SU-DHL-6 (cell line): Measurements from ENCODE around the gene TYRO3.
"Not testable (repeated sequence)": the region's sequence is repeated elsewhere in the genome, so short reads cannot be mapped to it uniquely, and the experiment has no call there.

Source experiments
- H2AFZ ChIP-seq: fragments of 200-600 bp; sonication (generic); 2 replicates; pipeline ENCODE4 v1.6.1; 2014; ENCODE audit warnings: low read depth, mild to moderate bottlenecking, moderate library complexity, mixed read lengths, antibody characterized with exemption, low read length; ENCODE audit not compliant: severe bottlenecking
- H3F3A ChIP-seq: fragments of 200-600 bp; shearing (Covaris generic); 2 replicates; pipeline ENCODE4 v1.6.0; 2016; ENCODE audit warnings: antibody characterized with exemption, mild to moderate bottlenecking; ENCODE audit not compliant: insufficient read depth
- H3K27ac ChIP-seq: fragments of 200-600 bp; sonication (generic); 2 replicates; pipeline ENCODE4 v1.5.1; 2016; ENCODE audit warnings: low read depth, mild to moderate bottlenecking, low read length, moderate library complexity, mixed read lengths
- H3K27me3 ChIP-seq: fragments of 200-600 bp; sonication (generic), shearing (Covaris generic); 2 replicates; pipeline ENCODE4 v1.6.0; 2014; ENCODE audit warnings: mild to moderate bottlenecking, low read length
- H3K36me3 ChIP-seq: fragments of 200-600 bp; sonication (generic); 2 replicates; pipeline ENCODE4 v1.6.1; 2014; ENCODE audit warnings: mild to moderate bottlenecking, low read length, mixed read lengths
- H3K4me2 ChIP-seq: fragments of 300-600, 200-600 bp; shearing (Covaris generic), sonication (generic); 2 replicates; pipeline ENCODE4 v1.6.0; 2014; ENCODE audit warnings: low read length, low read depth, mild to moderate bottlenecking; ENCODE audit not compliant: poor library complexity, severe bottlenecking
- H3K4me3 ChIP-seq: fragments of 200-600 bp; sonication (generic); 2 replicates; pipeline ENCODE4 v1.5.1; 2014; ENCODE audit warnings: antibody characterized with exemption, low read length, mild to moderate bottlenecking, mixed read lengths; ENCODE audit not compliant: insufficient read depth, poor library complexity, severe bottlenecking
- H3K79me2 ChIP-seq: fragments of 200-600 bp; sonication (generic); 2 replicates; pipeline ENCODE4 v1.6.1; 2014; ENCODE audit warnings: mild to moderate bottlenecking, low read length, moderate library complexity; ENCODE audit not compliant: insufficient read depth
- H3K9ac ChIP-seq: fragments of 200-600 bp; sonication (generic); 2 replicates; pipeline ENCODE4 v1.7.0; 2014; ENCODE audit warnings: mild to moderate bottlenecking, low read length
- H3K9me2 ChIP-seq: fragments of 200-600 bp; sonication (generic); replicated peaks from 2 replicates; pipeline ENCODE4 v1.6.1; 2014; ENCODE audit warnings: low read length; ENCODE audit not compliant: insufficient read depth
- H3K9me3 ChIP-seq: fragments of 200-600 bp; sonication (generic); 2 replicates; pipeline ENCODE4 v1.6.1; 2014; ENCODE audit warnings: low read length, mixed read lengths; ENCODE audit not compliant: insufficient read depth
- H4K20me1 ChIP-seq: fragments of 200-600 bp; sonication (generic); 2 replicates; pipeline ENCODE4 v1.6.1; 2014; ENCODE audit warnings: low read depth, mild to moderate bottlenecking, antibody characterized with exemption, low read length, moderate library complexity, mixed read lengths
- EZH2phosphoT487 ChIP-seq: fragments of 200-600 bp; sonication (generic), shearing (Covaris generic); conservative IDR thresholded peaks from 2 replicates; pipeline ENCODE4 v1.6.1; 2018; ENCODE audit warnings: mild to moderate bottlenecking, antibody characterized with exemption, low read length, moderate library complexity, mixed read lengths
- TF ChIP-seq, protein P1 (sequence below): fragments of 200-600 bp; sonication (generic); IDR thresholded peaks from one replicate; pipeline ENCODE4 v1.5.1; 2017; ENCODE audit warnings: antibody characterized with exemption, mild to moderate bottlenecking, low read length, moderate library complexity; ENCODE audit not compliant: insufficient read depth, poor library complexity, severe bottlenecking

The TYRO3 gene

DNA sequence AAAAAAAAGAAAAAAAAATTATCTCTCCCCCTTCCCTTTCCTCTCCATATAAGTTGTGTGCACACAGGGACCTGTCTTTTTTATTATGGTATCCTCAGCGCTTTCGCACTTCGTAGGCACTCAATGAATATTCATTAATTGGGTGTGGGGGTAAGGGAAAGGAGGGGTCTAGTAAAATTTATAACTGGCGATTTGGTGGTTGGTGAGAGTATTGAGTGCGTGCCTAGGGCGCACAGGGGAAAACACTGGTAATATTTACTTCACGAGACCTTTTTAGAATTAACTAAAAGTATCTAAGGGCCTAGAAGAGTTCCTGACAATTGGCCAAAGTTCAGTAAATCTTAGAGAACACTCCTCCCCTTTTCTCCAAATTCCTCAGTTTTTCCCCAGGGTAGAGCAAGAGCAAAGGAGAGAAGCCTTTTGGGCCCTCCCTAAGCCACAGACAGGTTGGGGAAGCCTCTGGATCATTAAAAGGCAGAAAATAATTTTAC is 25.7 kb downstream of the TYRO3 start:
- H3K9ac ChIP-seq: no peak overlapping the region
- H4K20me1 ChIP-seq: no peaks in the 10 kb centered on the region
- no peaks in the 10 kb centered on the region for H3F3A ChIP-seq
- H3K9me2 ChIP-seq: no peaks in the 10 kb centered on the region
- no peaks in the 10 kb centered on the region for H3K79me2 ChIP-seq
- no peaks in the 10 kb centered on the region for H3K9me3 ChIP-seq
- no peak overlapping the region for H3K27ac ChIP-seq
- no peaks in the 10 kb centered on the region for H3K27me3 ChIP-seq
- no peak overlapping the region for H3K4me3 ChIP-seq
- H3K4me2 ChIP-seq: no peak overlapping the region
- no peak overlapping the region for H2AFZ ChIP-seq
- TF ChIP-seq EZH2phosphoT487: no peak
- TF ChIP-seq, protein P1, sequence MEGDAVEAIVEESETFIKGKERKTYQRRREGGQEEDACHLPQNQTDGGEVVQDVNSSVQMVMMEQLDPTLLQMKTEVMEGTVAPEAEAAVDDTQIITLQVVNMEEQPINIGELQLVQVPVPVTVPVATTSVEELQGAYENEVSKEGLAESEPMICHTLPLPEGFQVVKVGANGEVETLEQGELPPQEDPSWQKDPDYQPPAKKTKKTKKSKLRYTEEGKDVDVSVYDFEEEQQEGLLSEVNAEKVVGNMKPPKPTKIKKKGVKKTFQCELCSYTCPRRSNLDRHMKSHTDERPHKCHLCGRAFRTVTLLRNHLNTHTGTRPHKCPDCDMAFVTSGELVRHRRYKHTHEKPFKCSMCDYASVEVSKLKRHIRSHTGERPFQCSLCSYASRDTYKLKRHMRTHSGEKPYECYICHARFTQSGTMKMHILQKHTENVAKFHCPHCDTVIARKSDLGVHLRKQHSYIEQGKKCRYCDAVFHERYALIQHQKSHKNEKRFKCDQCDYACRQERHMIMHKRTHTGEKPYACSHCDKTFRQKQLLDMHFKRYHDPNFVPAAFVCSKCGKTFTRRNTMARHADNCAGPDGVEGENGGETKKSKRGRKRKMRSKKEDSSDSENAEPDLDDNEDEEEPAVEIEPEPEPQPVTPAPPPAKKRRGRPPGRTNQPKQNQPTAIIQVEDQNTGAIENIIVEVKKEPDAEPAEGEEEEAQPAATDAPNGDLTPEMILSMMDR: no peak
- no peaks in the 10 kb centered on the region for H3K36me3 ChIP-seq

DNA sequence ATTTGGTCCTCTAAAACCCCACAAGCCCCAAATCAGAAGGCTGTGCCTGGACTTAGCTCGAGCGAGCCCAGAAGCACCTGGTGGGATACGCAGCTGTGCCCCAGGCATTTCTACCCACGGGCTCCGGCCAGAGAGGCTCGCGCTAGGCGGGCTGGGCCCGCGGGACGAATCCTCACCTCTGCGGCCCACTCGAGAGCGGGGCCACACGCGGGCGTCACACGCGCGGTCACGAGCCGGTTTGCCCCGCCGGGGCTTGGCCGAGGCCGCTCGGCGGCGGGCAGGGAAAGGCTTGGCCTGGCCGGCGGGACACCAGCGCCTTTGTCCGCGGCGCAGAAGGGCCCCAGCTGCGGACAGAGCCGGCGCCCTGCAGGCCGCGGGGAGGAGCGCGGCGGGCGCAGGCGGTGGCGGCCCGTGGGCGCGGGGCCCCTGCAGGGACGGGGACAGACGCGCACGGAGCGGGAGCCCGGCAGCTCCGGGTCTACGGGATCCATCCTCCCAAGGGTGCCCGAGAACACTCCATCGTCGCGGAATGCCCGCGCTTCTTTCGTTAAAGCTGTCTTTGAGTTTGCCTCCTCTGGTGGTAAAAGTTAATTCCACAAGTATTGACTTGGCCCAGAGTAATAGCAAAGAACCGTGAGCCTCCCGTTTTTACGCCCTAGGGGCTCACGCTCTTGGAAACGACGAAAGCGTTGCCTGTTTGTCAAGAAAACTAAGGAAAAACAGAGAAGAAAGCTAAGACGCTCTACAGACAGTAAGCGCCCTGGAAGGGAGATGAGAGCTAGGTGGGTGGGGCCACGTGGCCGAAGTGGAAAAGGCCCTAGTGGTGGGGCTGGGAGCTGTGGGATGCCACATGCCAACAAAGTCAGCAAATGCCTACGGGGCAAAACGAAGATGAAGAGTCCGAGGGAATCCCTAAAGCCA is 26.4 kb downstream of the TYRO3 start:
- H3K4me3 ChIP-seq: no peak overlapping the region
- H3K9me2 ChIP-seq: no peaks in the 10 kb centered on the region
- no peak overlapping the region for H3K9ac ChIP-seq
- no peak overlapping the region for H3K27ac ChIP-seq
- H3K27me3 ChIP-seq: no peaks in the 10 kb centered on the region
- H3F3A ChIP-seq: no peaks in the 10 kb centered on the region
- no peak overlapping the region for H2AFZ ChIP-seq
- H3K36me3 ChIP-seq: no peaks in the 10 kb centered on the region
- H3K9me3 ChIP-seq: no peaks in the 10 kb centered on the region
- no peak for TF ChIP-seq EZH2phosphoT487
- TF ChIP-seq, protein P1: no peak
- H3K79me2 ChIP-seq: no peaks in the 10 kb centered on the region
- no peaks in the 10 kb centered on the region for H4K20me1 ChIP-seq
- no peak overlapping the region for H3K4me2 ChIP-seq

DNA sequence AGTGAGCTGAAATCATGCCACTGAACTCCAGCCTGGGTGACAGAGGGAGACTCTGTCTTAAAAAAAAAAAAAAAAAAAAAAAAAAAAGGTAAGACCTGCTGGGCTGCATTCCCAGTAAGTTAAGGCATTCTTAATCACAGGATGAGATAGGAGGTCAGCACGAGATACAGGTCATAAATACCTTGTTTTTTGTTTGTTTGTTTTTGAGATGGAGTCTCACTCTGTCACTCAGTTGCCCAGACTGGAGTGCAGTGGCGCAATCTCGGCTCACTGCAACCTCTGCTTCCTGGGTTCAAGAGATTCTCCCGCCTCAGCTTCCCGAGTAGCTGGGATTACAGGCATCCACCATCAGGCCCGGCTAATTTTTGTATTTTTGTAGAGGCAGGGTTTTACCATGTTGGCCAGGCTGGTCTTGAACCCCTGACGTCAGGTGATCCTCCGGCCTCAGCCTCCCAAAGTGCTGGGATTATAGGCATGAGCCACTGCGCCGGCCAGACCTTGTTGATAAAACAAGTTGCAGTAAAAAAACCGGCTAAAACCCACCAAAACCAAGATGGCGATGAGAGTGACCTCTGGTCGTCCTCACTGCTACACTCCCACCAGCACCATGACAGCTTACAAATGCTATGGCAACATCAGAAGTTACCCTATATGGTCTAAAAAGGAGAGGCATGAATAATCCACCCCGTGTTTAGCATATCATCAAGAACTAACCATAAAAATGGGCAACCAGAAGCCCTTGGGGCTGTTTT is 27.7 kb downstream of the TYRO3 start:
- not testable (repeated sequence) for H3K27ac ChIP-seq, H3K79me2 ChIP-seq, H4K20me1 ChIP-seq, H3K4me2 ChIP-seq, H3F3A ChIP-seq, H3K9me2 ChIP-seq, H3K9ac ChIP-seq, H3K27me3 ChIP-seq, H2AFZ ChIP-seq, H3K4me3 ChIP-seq, H3K36me3 ChIP-seq, H3K9me3 ChIP-seq

DNA sequence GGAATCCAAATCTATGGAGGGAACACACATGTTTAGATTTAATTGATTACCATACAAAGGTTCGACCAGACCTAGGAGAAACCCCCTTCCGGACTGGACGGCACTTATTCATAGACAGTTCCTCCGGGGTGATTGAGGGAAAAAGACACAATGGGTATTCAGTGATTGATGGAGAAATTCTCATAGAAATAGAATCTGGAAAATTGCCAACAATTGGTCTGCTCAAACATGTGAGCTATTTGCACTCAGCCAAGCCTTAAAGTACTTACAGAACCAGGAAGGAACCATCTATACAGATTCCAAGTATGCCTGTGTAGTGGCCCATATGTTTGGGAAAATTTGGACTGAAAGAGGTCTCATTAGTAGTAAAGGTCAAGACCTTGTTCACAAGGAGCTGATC is 30.0 kb downstream of the TYRO3 start:
- H4K20me1 ChIP-seq, H3F3A ChIP-seq, H3K4me2 ChIP-seq, H2AFZ ChIP-seq, H3K27me3 ChIP-seq, H3K36me3 ChIP-seq, H3K4me3 ChIP-seq, H3K27ac ChIP-seq, H3K9me3 ChIP-seq, H3K9ac ChIP-seq, H3K79me2 ChIP-seq, H3K9me2 ChIP-seq: not testable (repeated sequence)

DNA sequence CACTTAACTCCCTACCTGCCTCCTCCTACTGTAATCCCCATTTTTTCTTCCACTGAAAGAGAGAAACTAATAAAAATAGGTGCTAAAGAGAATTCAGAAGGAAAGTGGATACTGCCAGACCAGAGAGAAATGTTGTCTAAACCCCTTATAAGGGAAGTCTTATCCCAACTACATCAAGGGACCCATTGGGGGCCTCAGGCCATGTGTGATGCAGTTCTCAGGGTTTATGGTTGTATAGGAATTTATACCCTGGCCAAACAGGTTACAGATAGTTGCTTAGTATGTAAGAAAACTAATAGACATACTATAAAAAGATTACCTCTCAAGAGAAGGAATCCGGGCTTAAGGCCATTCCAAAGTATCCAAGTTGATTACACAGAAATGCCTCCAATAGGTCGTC is 30.6 kb downstream of the TYRO3 start:
- H3K9ac ChIP-seq, H3K4me2 ChIP-seq, H2AFZ ChIP-seq, H3K36me3 ChIP-seq, H3K79me2 ChIP-seq, H3F3A ChIP-seq, H3K27me3 ChIP-seq, H3K27ac ChIP-seq, H4K20me1 ChIP-seq, H3K9me3 ChIP-seq, H3K4me3 ChIP-seq, H3K9me2 ChIP-seq: not testable (repeated sequence)

DNA sequence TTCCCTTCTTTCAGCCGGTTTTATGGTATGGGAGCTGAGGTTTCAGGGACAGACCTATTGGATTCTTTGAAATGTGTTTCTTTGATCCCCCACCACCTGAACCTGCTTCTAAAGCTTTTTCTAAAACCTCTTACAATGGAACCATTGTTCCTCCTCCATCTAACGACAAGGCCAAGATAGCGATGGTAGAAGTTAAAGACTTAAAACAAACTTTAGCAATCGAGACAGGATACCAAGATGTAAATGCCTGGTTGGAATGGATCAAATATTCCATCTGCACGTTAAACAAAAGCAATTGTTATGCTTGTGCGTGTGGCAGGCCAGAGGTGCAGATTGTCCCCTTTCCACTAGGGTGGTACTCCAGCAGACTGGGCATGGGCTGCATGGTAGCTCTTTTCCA is 32.2 kb downstream of the TYRO3 start:
- not testable (repeated sequence) for H3K9me3 ChIP-seq, H2AFZ ChIP-seq, H3K9me2 ChIP-seq, H3K27me3 ChIP-seq, H3K27ac ChIP-seq, H4K20me1 ChIP-seq, H3K4me3 ChIP-seq, H3K4me2 ChIP-seq, H3F3A ChIP-seq, H3K9ac ChIP-seq, H3K79me2 ChIP-seq, H3K36me3 ChIP-seq
